NCI-H748 treated with DMSO at 0.1 percent for 48 hours (cell line): ENCODE results near the gene NDUFB11.

Experiments used
- DNase-seq: peaks from one replicate; lab custom pipeline; 2025; lab: John Stamatoyannopoulos, UW

Gene NDUFB11

GRCh38 chrX:47144626-47145394 lies at the start of gene NDUFB11, which contains the start of gene RBM10:
NDUFB11 (minus strand) TSS chrX:47144702; CDS start chrX:47144679, 23 bp downstream.
RBM10 (plus strand) TSS chrX:47145221; CDS start chrX:47147482, 2,261 bp downstream.
- peak; percentile 85 for DNase-seq

DNA sequence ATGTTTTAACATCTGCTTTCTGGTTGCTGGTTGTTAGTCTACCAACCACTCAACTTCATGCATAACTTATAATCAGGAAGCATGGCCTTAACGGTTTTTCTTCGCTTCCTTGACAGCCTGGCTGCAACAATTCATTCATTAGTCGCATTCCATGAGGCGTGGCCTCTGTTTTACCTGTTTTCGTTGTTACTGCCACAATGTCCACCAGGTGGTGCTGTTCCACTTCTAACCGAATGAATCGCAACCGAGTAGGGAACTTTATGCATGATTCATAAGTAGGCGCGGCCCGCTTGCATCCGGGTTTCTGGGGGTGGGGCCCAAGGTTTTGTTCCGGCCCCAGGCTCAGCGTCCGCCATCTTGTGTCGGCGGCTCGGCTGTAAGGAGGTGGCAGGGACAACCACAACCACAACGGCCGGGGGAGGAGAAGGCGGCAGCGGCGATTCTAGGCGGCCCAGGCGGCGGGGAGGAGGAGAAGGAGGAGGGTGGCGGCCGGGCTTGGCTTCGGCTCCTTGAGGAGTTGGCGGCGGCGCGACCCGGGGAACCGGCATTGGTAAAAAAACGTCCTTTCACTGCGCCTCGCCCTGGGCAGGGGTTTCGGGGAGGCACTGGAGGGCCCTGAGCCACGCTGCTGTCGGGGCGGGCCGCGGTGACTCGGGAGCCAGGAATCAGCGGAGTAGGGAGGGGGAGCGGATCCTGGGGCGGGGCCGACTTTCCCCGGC lies 49.1 kb upstream of the NDUFB11 start, which contains the start of gene UBA1:
Gene UBA1, plus strand, starts transcription at position 355 of the 719 bp plus-strand sequence. CDS start 4,974 bp downstream, outside the sequence.
- DNase-seq, result peak; percentile 78

- no peak for DNase-seq
These were observed 47.4 kb upstream of the NDUFB11 start for GRCh38 chrX:47191806-47192401.

- DNase-seq, result peak; percentile 33
These were observed 46.8 kb upstream of the NDUFB11 start for GRCh38 chrX:47191331-47191730.

- DNase-seq, result peak; percentile 90
These were observed 46.2 kb upstream of the NDUFB11 start for GRCh38 chrX:47190445-47191269.

DNA sequence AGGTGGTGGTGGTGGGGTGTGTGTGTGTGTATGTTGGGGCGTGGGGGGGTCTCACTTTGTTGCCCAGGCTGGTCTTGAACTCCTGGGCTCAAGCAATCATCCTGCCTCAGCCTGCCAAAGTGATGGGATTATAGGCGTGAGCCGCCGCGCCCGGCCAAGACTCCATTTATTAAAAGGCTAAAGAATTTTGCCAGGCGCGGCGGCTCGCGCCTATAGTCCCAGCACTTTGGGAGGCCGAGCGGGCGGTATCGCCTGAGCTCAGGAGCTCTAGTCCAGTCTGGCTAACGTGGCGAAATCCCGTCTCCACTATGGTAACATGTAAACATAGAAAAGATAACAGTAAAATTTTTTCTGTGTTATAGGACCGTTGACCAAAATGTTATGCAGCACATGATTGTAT lies 45.4 kb upstream of the NDUFB11 start:
- no peak for DNase-seq

DNA sequence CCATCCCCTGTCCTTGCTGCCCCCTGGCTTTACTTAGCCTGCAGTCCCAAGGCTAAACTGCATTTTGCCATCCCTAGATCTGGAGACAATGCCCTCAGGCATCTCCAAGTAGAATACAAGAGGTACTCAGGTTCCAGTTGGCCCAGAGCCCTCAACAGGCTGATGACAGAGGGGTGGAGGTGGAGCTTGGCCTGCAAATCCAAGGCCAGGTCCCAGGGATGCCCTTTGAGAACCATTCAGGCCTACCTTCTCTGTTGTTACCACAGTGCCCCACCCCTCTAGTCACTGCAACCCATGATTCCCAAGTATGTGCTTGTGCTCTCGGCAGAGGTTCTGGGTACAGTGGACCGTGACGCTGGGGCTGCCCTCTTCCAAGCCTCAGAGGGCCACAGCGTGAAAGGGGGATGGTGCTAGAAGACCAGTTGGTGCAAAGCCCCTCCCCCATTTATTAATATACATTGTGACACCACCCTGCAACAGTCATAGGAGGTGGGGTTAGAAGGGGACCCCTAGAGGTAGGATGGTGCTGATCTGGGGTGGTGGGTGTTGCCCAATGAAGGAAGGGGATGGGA lies 42.7 kb upstream of the NDUFB11 start:
- no peak for DNase-seq

- no peak for DNase-seq
These were observed 41.7 kb upstream of the NDUFB11 start for GRCh38 chrX:47186096-47186740.

- DNase-seq, result no peak
These were observed 40.7 kb upstream of the NDUFB11 start for GRCh38 chrX:47185241-47185640.

GRCh38 chrX:47184486-47184885 lies 40.0 kb upstream of the NDUFB11 start:
- no peak for DNase-seq

DNA sequence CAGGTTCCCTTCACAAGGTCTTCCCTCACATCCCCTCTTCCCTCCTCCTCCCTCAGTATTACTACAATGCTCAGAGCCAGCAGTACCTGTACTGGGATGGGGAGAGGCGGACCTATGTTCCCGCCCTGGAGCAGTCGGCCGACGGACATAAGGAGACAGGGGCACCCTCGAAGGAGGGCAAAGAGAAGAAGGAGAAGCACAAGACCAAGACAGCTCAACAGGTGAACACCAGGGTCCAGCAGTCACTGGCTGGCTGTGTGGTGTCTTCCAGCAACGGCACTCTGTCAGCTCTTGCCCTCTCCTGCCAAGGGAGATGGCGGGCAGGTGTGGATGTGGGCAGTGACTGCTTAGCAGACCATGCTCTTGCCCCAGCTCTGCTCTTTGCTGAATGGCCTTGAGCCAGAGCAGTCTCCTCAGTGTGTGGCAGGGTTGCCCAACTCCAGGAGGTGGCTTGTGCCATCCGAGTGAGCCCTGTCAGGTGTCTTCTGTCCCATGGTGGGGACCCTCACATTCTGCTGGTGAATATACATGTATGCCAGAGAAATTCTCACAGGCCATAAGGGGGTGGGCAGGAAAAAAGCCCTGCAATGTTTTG lies 37.7 kb upstream of the NDUFB11 start:
- no peak for DNase-seq

- no peak for DNase-seq
These were observed 36.8 kb upstream of the NDUFB11 start for GRCh38 chrX:47181301-47181700.

DNA sequence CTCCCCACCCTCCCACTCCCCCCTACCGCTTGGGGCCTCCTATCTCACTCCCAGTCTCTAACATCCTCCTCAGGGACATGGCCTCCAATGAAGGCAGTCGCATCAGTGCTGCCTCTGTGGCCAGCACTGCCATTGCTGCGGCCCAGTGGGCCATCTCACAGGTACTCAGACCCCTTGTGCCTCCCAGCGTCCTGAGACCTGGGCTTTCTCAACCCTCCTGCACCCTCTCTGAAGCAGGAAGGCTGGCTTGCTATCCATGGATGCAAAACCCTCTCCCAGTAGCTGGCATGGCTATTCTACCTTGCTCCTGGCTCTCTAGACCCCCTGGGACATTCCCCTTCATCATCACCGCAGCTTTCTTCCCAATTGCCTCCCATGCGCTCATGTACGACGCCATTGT lies 35.8 kb upstream of the NDUFB11 start:
- no peak for DNase-seq

GRCh38 chrX:47179928-47180255 lies 35.4 kb upstream of the NDUFB11 start:
- no peak for DNase-seq

DNA sequence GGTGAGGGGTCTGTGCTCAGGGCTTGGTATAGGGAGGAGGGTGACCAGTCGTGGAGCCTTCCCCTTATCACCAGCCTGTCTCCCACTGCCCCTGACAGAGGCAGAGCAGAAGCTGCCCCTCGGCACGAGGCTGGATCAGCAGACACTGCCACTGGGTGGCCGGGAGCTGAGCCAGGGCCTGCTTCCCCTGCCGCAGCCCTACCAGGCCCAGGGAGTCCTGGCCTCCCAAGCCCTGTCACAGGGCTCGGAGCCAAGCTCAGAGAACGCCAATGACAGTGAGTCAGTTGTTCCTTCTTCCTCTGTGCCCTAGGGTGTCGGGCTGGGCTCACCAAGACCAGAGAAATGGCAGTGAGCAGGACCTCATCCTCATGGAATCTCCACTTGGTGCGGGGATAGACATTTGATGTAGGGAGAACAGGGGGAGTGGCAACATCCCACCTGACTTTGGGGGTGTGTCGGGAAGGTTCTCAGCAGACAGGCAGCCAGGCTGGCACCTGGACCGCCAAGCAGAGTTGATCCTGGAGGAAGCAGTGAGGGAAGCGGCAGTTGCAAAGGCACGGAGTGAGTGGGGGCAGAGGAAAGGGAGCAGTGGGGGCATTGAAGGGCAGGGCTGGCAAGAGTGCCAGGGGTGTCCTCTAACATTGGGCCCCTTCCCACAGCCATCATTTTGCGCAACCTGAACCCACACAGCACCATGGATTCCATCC lies 34.9 kb upstream of the NDUFB11 start:
- no peak for DNase-seq

DNA sequence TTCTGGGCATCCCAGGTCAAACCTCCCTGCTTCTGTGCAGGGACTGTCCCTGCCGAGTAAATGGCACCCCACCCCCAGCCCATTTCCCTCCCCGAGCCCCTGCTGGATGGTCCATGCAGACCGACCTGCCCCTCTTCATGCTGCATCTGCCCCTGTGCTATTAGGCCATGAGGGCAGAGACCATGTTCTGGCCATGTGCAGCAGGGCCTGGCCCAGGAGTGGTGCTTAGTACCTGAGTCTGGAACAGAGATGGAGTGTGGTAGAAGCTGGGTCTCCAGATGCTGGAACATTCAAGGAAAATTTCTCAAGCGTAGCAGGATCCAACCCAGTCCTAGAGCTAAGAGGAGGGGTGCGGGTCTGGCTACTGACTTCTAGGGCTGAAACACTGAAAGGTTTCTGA lies 33.8 kb upstream of the NDUFB11 start:
- no peak for DNase-seq

- DNase-seq, result no peak
These were observed 32.6 kb upstream of the NDUFB11 start for GRCh38 chrX:47177079-47177478.

DNA sequence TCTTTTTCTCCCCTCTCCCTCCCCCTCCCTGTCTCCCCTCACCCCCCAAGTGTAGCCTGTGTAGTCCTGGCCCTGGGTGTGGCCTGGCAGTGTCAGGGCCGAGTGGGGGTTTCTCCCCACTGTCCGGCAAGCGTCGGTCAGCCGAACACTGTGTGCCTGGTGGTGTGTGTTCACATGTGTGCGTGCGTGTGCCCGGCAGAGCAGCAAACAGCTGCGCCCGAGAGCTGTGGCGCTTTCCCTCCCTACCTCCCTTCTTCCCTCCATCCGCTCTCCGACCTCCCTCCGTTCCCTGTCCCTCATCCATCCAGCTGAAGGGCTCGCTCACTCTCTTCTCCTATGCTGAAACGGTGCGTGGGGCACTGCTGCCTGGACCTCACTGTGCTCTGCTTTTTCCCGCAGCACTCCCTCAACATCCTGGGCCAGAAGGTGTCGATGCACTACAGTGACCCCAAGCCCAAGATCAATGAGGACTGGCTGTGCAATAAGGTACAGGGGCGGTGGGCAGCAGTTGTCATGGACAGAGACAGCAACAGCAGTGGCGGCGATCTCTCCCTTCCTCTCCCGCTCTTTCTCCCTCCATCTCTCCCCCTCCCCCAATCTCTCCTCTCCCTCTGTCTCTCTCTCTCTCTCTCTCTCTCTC lies 31.7 kb upstream of the NDUFB11 start:
- no peak for DNase-seq

DNA sequence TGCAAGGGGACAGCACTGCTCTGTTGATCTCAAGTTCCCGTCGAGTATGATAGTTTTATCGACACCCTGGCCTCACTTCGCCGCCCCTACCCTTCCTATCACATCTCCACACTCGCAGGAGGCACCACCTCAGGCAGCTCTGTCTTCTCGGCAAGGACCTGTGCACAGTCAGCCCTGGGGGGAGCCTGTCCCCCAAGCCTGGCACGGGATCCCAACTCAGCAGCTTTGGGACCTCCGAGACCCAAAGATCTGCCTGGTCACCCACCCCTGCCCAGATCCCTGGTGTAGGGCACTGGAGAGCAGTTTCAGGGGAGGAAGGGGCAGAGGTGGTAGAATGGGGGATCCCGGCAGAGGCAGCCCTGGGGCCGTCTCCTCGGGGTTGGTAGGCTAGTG lies 31.1 kb upstream of the NDUFB11 start:
- DNase-seq, result no peak
